ENCODE results near the gene BYSL. TPM values are rescaled to one million over a fixed set of nuclear protein-coding genes. Genes with fewer than 3 reads are reported as not detected.

The BYSL gene
- total RNA-seq, 1 donor from 2014 or later, result 32.8 TPM

- H3K4me3 Mint-ChIP-seq, result no peak overlapping the region
- DNase-seq (ENCODE audit: low spot score in 2 of 2, unreplicated experiment in 2 of 2), result no peak
- no peaks in the 10 kb centered on the region for H3K4me1 Mint-ChIP-seq
- no peaks in the 10 kb centered on the region for H3K27me3 Mint-ChIP-seq (ENCODE audit: low read depth)
- no peaks in the 10 kb centered on the region for H3K36me3 Mint-ChIP-seq
- no peak for TF ChIP-seq CTCF (IDR thresholded peaks at IDR 0.05; ENCODE audit: unreplicated experiment)
- H3K9me3 Mint-ChIP-seq, result no peaks in the 10 kb centered on the region
- no peak overlapping the region for H3K27ac Mint-ChIP-seq
Observed at GRCh38 chr6:41947581-41948220, 26.4 kb downstream of the BYSL start.

- Mint-ChIP-seq H3K27me3 (ENCODE audit: low read depth) (no peaks in the 10 kb centered on the region), H3K9me3 (no peaks in the 10 kb centered on the region), H3K4me3 (no peak overlapping the region), H3K27ac (no peak overlapping the region), H3K36me3 (no peaks in the 10 kb centered on the region), H3K4me1 (no peaks in the 10 kb centered on the region)
- TF ChIP-seq CTCF (IDR thresholded peaks at IDR 0.05; ENCODE audit: unreplicated experiment), result no peak
- DNase-seq (ENCODE audit: low spot score in 2 of 2, unreplicated experiment in 2 of 2), result no peak
Observed at GRCh38 chr6:41954668-41955067, 33.4 kb downstream of the BYSL start.

- Mint-ChIP-seq H3K4me1 (no peaks in the 10 kb centered on the region), H3K4me3 (no peak overlapping the region), H3K36me3 (no peaks in the 10 kb centered on the region), H3K9me3 (no peaks in the 10 kb centered on the region), H3K27me3 (ENCODE audit: low read depth) (no peaks in the 10 kb centered on the region), H3K27ac (no peak overlapping the region)
- no peak for TF ChIP-seq CTCF (IDR thresholded peaks at IDR 0.05; ENCODE audit: unreplicated experiment)
- no peak for DNase-seq (ENCODE audit: low spot score in 2 of 2, unreplicated experiment in 2 of 2)
Observed at GRCh38 chr6:41955412-41955811, 34.1 kb downstream of the BYSL start.

GRCh38 chr6:41957117-41957516 lies 35.8 kb downstream of the BYSL start:
- TF ChIP-seq CTCF (IDR thresholded peaks at IDR 0.05; ENCODE audit: unreplicated experiment), result no peak
- Mint-ChIP-seq H3K4me3 (no peak overlapping the region), H3K4me1 (no peaks in the 10 kb centered on the region), H3K36me3 (no peaks in the 10 kb centered on the region), H3K27ac (no peak overlapping the region), H3K9me3 (no peaks in the 10 kb centered on the region), H3K27me3 (ENCODE audit: low read depth) (no peaks in the 10 kb centered on the region)
- no peak for DNase-seq (ENCODE audit: low spot score in 2 of 2, unreplicated experiment in 2 of 2)

- no peaks in the 10 kb centered on the region for H3K27me3 Mint-ChIP-seq (ENCODE audit: low read depth)
- TF ChIP-seq CTCF (IDR thresholded peaks at IDR 0.05; ENCODE audit: unreplicated experiment), result no peak
- H3K4me3 Mint-ChIP-seq, result no peak overlapping the region
- H3K36me3 Mint-ChIP-seq, result no peaks in the 10 kb centered on the region
- no peak for DNase-seq (ENCODE audit: low spot score in 2 of 2, unreplicated experiment in 2 of 2)
- no peaks in the 10 kb centered on the region for H3K9me3 Mint-ChIP-seq
- no peak overlapping the region for H3K27ac Mint-ChIP-seq
- H3K4me1 Mint-ChIP-seq, result no peaks in the 10 kb centered on the region
Observed at GRCh38 chr6:41958022-41958856, 36.9 kb downstream of the BYSL start.
